ENCODE measurements around the gene HDLBP. TPM values are rescaled to one million over a fixed set of nuclear protein-coding genes. Genes with fewer than 3 reads are reported as not detected.

HDLBP gene
- total RNA-seq, 1 experiment from 2014 or later, result 497 TPM

DNA sequence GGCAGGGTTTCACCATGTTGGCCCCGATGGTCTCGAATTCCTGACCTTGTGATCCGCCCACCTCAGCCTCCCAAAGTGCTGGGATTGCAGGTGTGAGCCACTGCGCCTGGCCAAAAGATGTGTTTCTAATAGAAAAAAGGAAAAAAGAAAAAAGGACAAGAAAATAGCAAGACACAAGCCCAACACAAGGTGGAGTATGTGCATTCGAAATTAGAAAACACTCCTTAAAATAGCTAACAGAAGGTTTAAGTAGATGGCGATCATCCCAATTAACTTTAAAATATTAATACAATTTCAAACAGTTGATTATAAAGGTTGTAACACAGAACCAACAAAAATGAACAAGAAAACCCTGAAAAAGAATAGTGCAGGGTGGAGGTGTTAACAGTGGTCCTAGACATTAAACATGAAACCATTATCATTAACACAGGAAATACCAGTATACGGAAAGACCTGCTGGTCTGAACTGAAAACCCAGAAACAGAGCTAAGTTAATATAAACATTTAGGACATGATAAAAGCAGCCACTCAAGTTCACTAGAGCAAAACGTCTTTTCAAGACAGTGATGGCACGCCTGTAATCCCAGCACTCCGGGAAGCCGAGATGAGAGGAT, 57.9 kb downstream of the HDLBP start:
- DNase-seq (ENCODE audit: low read depth), result no peak

DNA sequence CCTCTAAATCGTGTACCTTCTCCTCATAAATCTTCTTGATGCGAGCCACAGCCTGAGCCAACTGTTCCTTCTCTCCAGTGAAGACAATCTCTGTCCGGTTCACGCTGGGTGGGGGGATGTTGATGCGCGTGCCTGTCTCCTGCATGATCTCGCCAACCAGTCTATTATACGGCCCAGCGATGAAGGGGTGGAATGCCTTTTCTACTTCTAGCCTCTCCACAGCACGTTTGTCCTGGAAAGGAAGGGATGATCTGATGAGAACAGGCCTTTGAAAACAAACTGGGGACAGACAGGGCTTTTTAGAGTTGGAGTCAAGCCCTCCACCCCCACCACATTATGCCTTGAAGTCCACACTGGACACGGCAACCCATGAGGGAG, 59.3 kb downstream of the HDLBP start:
- no peak for DNase-seq (ENCODE audit: low read depth)

DNA sequence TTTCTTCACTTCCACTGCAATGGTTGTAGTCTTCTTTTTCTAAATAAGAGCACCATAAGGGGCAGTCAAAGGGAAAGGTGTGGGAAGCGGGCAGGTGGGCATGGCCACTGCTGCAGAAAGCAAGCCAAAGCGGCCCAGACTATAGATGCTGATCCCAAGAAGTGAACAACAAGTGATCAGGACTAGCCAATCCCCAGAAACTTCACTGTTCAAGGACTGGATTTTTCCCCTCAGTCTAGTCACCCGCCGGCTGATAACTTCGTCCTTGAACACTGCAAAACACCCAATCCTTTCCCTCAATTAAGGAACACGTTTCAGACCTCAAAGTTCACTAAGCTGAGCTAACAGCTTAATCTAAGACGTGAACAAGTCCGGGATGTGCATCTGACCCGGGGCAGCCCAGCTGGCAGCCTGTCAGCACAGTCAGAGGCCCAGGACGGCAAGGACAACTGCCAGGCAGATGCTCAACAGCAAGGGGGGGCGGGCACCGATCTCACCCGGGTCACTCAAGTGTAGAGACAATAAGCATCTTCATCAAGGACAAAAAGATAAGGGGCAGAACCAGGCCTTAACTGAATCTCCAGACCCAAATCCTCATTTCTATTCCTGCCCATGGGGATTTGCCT, 59.8 kb downstream of the HDLBP start:
- DNase-seq (ENCODE audit: low read depth), result no peak

DNA sequence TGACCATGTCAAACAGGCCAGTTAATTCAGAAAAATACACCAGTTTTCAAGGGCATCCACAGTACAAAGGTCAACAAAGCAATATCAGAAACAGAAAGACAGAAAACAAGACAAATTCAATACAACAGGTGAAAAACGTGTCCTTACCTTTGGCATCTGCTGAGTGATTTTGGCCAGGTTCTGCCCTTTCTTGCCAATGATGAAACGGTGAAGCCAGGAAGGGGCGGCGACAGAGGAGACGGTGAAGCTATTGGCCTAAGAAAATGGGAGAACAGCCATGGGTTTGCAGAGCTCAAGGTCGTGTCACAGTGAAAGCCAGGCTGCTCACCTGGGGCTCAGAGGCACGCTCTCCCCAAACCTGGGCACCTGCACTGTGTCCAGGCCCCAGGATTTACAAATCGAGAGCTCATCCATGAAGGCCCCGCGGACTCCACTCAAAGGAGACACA, 60.5 kb downstream of the HDLBP start:
- DNase-seq (ENCODE audit: low read depth), result no peak

DNA sequence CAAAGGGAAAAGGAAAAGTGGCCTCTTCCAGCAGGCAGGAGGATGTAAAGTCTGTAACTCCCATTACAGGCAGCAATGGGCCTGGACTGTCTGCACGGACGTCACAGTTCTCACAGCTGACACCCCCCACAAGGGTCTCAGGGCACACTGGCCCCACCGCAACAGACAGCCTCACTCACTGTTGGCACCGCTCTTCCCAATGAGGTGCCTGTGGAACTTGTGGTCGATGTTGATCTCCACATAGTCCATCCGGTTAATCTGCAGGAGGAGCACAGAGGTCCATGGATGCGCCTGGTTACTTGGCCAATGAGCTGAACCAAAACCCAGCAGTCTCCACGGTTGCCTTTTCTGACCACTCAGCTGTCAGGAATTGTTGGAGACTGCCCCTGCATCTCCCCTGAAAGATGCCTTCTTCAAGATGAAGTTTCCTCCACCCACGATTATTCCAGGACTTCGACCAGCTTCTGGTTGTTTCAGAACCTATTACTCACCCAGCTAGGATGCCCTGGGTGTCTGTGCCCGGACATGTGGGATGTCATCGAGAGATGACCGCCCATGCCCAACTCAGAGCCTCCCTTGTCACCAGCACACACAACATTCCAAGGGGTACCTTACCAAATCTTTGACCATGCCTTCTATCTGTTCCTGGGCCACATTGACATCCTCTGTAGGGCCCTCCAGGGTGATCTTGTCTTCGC, 62.5 kb downstream of the HDLBP start:
- no peak for DNase-seq (ENCODE audit: low read depth)

DNA sequence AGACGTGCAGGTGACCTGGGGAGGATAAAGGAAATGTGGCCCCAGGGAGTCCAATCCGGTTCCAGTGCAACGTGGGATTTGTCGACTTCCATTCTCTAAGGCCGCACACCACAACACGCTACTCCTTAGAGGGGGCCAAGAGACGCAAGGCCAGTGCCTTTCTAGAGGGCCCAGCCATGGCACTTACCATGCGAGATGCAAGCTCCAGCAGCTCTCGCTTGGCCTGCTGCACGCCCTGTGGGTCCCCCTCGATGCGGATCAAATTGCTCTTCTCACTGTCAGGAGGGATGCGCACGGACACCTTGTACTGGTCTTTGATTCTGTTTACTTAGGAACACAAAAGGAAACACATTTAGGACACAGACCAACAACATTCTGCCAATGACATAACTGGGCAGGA, 65.8 kb downstream of the HDLBP start:
- DNase-seq (ENCODE audit: low read depth), result no peak

DNA sequence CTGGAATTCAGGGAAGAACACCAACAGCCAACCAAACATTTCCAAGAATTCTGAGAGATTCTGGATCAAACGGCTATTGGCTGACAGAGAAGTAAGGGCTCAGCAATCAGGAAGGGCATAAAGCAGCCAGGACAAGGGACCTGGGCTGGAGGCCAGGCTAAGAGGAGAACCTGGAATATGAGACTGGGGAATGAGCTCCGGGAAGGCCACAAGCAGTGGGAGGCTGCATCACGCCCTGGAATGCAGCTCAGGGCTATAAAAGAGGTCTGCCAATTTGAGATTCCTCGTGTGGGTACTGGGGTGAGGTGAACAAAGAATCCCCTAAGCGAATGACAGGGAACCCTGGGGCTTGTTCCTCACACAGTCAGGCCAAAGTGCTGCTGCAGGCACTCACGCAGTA, 66.6 kb downstream of the HDLBP start:
- DNase-seq (ENCODE audit: low read depth), result no peak

DNA sequence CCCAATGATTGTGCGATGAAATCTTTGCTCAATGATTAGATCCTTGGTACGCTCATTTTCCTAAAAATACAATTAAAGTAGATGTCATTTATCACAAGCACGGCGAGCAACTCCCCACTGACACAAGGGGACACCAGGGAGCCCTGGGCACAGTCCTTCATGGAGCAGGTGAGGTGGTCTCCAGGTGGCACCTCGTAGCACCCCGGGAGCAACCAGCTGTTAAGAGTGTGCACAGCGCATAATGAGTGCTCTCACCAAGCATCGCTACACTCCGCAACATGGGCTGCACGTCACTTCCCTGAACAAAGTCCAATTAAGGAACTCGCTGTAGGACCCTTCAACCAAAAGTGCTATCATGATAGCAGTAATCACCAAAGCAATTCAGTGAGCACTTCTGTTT, 67.2 kb downstream of the HDLBP start:
- DNase-seq (ENCODE audit: low read depth), result no peak

DNA sequence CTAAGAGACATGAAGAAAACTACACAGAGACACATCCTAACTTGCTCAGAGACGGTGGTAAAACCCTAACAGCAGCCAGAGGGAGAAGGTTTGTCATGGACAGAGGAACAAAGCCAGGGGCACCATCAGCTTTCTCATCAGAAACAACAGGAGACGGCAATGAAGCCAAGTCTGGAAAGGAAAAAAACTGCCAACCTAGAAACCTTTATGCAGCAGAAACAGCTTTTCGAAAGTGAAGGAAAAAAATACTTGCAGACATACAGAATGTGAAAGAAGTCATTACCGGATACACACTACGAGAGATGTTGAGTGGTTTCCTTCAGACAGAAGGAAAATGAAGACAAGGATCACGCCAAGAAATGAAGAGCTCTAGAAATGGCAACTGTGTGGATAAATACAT, 71.1 kb downstream of the HDLBP start:
- no peak for DNase-seq (ENCODE audit: low read depth)

DNA sequence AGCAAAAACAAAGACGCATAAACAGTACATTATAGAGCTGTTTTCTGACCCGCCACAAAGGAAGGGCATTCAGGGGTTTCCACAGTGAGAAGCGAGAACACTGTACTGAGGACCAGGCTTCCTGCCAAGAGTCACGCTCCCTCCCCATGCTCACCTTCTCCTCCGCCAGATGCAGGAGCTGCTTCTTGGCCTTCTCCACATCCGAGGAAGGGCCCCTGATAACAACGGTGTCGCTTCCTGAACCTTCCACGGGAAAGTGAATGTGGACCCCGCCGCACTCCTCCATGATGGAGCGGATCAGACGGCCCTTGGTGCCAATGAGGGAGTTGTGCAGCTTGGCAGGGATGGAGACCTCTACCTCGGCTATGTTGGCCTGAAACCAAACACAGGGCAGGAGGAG, 73.2 kb downstream of the HDLBP start:
- DNase-seq (ENCODE audit: low read depth), result no peak

DNA sequence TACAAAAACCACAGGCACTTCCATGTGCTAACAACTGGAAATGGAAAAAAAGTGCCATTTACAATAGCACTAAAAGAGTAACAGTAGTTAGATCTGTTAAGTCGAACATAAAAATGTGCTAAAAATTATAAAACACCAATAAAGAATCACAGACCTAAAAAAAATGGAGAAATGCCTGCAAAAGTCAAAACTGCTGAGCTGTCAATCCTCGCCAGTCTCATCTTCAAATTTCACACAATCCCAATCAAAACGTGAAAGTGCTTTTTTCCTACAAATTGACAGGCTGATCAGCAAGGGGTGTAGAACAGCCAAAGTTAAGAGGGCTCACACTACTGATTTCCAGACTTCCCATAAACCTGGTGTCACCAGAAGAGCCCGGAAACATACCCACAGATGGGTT, 73.8 kb downstream of the HDLBP start:
- DNase-seq (ENCODE audit: low read depth), result no peak

DNA sequence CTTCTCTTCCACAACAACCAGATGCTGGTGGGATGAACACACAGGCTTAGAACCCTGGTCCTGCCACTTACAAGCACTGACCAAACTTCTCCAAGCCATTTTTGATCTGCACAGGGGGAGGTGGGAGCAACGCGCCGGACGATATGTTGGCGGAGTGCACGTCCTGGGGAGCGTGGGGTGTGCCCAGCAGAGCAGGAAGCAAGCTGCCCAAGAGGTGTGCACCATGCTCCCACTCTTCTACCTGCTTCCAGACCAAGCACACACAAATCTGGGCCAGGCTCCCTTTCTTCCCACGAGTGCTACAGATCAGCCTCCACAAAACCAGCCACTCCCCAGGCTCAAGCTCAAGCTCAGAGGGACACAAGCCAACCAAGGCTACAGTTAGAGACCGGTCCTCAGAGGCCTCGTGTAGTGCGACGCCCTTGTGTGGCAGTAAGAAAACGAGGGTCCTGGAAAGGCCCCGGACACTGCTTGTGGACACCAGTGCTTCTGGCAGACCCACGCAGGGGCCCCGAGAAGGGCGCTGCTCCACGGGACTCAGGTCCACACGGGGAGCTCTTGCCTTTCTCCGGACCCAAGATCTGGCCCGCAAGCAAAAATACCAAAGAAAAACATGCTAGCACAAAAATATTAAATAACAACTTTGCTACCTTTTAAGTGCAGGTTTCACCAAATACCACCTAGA, 75.0 kb downstream of the HDLBP start:
- no peak for DNase-seq (ENCODE audit: low read depth)

DNA sequence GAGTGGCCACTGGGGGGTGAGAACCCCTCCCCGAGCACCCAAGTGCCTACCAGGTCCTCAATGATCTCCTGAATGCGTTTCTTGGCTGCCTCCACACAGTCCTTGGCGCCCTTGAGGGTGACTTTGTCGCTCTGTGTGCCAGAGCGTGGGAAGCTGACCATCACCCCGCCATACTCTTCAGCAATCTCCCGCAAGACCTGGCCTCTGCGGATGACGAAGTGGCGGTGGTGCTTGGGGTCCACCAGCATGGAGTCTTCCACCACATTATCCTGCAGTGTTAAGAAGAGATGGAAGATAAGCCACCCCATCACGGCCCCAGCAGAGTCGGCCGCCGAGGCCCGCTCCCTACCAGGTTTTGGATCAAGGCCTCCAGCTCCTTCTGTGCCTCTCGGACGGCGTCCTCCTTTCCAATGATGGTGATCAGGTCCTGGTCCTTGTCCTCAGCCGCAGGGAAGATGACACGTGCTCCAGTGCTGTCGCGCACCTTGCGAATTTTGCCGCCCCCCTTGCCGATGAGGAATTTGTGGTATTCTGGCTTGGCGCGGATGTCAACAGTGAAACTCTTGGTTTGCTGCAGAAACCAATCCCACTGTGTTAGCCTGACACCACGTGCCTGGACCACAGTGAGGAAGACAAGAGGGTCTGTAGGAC, 75.8 kb downstream of the HDLBP start:
- no peak for DNase-seq (ENCODE audit: low read depth)

DNA sequence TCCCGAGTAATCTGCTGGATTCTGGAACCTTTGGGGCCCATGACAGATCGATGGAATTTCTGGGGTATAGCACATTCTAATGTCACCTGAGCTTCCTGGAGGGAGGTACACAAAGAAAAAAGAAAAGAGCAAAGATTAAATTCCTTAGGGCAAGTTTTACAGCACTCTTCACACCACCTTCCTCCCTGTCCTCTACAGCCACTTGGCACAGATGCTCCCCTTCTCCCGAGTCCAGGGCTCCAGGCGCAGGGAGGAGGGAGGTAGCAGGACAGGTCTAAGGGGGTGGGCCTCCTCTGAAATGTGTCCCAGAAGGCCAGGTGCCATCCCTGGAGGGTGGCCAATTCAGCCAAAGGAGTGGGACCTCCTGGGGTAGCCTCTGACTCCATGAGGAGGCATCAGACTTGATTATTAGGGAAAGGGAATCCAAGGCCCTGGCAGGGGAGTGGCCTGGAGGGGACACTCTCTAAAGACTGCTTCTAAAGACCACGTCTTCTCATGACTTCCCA, 76.7 kb downstream of the HDLBP start:
- DNase-seq (ENCODE audit: low read depth), result no peak

DNA sequence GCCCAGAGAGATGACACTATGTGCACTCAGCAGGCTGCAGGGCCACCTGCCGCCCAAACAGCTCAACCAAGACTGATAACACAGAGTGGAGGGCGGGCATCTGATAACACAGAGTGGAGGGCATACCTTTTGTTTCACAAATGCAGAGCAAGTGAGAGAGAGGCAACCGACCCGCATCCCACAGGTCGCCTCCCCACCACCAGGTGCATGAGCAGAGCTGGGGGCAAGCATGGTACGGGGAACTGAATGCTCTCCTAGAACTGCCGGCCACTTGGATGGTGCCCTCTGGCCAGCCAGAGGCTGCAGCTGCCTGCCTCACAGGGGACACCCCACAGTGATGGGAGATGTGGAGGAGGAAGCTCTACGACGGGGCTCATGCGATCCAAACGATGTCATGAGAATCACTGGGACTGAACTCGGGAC, 77.5 kb downstream of the HDLBP start:
- no peak for DNase-seq (ENCODE audit: low read depth)

DNA sequence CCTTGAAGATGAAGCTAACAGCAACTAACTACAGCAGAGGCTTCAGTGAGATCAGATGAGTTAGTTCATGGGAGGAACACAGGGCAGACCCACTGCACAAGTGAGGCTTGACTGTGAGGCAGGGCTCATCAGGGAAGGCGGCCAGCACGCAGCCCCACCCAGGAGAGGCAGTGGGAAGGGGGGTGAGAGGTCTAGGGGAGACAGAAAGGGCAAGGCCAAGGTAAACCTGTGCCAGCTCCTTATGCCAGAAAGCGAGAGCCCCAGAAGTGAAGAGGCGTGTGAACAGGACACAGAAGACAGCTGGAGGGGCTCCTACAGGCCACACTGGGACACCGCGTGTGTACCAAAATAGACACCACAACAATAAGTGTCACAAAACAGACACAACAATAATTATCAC, 78.4 kb downstream of the HDLBP start:
- no peak for DNase-seq (ENCODE audit: low read depth)

DNA sequence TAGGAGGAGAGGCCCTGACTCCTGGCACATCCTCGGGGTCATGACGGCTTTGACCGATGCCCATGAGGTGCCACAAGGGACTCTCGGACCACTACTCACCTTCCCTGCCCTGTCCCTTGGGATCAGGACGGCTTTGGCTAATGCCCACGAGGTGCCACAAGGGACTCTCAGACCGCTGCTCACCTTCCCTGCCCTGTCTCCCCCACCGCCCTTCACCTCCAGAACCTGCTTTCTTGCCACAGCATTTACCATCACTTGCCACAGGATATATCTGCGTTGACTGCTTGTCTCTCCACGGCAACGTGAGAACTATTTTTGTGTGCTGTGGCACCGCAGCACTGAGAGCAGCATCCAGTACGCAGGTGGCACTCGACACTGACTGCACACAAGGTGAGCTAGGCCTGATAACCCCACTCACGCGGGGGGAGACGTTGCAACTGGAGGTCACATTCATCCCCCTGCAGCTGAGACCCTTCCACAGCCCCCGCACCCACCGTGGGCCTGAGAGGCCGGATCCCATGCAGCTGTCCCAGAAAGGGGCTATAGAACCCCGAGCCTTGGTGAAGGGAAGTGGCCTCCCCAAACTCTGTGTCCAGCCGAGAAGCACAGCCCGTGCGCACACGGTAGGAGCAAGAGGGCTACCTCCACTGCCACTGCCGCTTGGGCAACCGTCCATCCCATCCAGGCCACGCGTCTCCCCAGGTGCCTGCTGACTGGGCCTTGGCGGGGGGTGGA, 79.4 kb downstream of the HDLBP start:
- no peak for DNase-seq (ENCODE audit: low read depth)

DNA sequence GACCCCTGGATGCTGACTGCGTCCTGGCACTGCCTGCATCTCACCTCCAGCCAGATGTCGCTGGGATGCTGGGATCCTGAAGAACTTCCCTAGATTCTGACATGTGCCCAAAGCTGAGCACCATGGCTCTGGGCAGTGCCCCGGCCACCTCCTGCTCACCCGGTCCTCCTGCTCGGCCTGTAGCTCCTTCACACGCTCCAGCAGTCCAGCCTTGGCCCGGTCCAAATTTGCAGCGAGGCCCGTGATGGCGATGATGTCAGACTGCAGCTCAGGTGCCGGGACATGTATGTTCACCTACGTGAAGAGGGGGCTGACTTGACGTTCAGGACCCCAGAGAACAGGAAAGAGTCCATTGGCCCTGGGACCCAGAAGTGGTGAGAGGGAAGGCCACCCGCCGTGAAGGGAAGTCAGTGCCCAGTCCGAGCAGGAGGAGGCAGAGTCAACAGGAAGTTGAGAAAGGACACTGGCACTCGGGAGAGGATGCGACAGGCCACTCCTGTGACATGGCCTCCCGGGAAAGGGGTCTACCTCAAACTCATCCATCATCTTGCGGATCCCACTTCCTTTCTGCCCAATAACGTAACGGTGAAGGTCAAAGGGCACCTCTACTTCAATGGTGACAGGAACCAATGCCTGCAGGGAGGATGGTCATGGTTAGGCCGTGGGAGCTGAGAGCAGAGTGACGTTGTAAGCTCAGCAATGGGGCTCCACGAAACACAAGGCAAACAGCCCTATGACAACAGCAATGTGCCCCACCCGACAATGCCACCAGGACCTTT, 80.3 kb downstream of the HDLBP start:
- no peak for DNase-seq (ENCODE audit: low read depth)

DNA sequence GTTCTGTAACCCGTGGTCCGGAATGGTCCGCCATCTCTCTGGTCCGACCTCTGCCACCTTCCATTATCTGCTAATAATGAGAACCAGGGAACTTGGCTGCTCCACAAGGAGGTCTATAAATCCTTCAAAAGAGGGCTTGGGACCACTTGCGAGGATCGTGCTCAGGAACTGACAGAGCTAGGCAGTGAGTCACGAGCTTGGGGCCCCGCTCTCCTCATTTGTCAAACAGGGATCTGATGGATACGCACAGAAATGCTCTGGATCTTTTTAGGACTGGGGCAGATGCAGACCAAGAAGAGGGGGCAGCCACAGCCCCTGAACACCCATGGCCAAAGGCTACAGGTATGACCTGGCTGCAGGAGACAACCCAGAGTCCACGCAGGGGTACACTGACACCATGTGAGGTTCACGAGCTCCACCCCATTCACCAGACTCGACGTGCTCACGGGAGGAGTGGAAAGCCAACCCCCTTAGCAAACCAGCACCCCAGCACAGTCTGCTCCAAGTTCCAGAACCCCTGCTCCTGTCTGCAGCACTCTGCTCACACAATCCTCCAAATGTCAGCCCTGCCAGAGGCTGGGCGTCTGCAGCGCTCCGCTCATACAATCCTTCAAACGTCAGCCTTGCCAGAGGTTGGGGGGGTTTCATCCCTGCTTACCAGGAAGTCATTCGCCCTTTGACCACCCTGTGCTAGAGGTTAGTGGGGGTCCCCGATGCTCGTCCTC, 81.2 kb downstream of the HDLBP start:
- DNase-seq (ENCODE audit: low read depth), result no peak

Data from HT1080 (cell line).